ENCODE results near the gene DYNLT2.

The DYNLT2 gene

GRCh38 chr6:169692516-169692915, 58.9 kb downstream of the DYNLT2 start:
- no peak for DNase-seq

DNA sequence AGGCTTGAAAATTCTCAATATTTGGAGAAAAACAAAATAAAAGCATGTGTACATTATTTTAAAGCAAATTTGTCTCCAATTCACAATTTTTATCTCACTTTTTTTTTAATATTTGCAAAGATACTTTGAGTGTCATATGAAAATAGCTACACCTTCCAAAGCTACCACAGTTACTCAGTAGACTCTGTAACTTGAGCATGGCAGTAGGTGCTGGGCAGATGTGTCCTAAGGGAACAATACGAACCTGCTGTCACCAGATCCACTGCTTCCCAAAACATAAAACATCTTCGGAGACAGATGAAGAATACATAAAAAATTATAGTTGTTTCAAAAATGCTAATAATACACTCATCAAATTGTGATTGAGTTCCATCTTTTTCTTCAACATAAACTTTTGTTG, 60.1 kb downstream of the DYNLT2 start:
- DNase-seq: no peak
